ENCODE results near the gene PRDM8.

PRDM8 gene

DNA sequence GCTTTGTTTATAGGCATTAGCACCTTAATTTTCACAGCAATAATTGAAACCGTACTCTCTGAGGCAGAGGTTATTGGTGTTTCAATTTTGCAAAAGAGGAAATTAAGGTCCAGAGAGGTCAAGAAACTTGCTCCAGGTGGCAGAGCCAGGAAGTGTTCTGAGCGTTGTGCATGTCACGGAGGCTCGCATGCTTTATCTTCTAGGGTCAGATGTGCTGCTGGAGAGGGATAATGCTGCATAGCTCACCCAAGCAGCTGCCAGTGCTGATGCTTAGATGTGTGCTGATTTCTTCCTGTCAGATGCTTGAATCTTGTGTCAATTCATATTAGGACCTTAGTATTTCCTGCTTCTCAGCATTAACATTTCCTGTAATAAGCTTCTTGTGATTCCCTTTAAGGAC, 56.2 kb downstream of the PRDM8 start:
- Histone ChIP-seq H3K4me2 (ENCODE audit: low read depth, low read length) (no peak overlapping the region), H3K4me3 (ENCODE audit: low read length) (no peak overlapping the region), H3K9me2 (replicated peaks; ENCODE audit: insufficient read depth, low read length) (no peaks in the 10 kb centered on the region), H3K79me2 (ENCODE audit: low read length) (no peaks in the 10 kb centered on the region), H3F3A (ENCODE audit: insufficient read depth, low read length) (no peaks in the 10 kb centered on the region), H3K27me3 (replicated peaks; ENCODE audit: insufficient read depth, low read length) (no peaks in the 10 kb centered on the region), H3K36me3 (replicated peaks; ENCODE audit: insufficient read depth, low read length) (no peaks in the 10 kb centered on the region), H3K9ac (ENCODE audit: low read length) (no peak overlapping the region), H3K27ac (ENCODE audit: low read length) (no peak overlapping the region), H3K9me3 (replicated peaks; ENCODE audit: insufficient read depth, low read length) (no peaks in the 10 kb centered on the region), H4K20me1 (ENCODE audit: insufficient read depth, low read length) (no peaks in the 10 kb centered on the region), H3K4me1 (ENCODE audit: low read length) (no peaks in the 10 kb centered on the region), H2AFZ (ENCODE audit: low read length) (no peak overlapping the region)
- TF ChIP-seq, protein P1, sequence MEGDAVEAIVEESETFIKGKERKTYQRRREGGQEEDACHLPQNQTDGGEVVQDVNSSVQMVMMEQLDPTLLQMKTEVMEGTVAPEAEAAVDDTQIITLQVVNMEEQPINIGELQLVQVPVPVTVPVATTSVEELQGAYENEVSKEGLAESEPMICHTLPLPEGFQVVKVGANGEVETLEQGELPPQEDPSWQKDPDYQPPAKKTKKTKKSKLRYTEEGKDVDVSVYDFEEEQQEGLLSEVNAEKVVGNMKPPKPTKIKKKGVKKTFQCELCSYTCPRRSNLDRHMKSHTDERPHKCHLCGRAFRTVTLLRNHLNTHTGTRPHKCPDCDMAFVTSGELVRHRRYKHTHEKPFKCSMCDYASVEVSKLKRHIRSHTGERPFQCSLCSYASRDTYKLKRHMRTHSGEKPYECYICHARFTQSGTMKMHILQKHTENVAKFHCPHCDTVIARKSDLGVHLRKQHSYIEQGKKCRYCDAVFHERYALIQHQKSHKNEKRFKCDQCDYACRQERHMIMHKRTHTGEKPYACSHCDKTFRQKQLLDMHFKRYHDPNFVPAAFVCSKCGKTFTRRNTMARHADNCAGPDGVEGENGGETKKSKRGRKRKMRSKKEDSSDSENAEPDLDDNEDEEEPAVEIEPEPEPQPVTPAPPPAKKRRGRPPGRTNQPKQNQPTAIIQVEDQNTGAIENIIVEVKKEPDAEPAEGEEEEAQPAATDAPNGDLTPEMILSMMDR (IDR thresholded peaks at IDR 0.05; ENCODE audit: low read length): no peak
- TF ChIP-seq EZH2 (optimal IDR thresholded peaks at IDR 0.05; ENCODE audit: low read depth, low read length) (no peak), EZH2phosphoT487 (IDR thresholded peaks at IDR 0.05; ENCODE audit: low read length) (no peak)
- DNase-seq: no peak
